Activated gamma-delta T cell treated with anti-CD3 and anti-CD28 coated beads, Interleukin-2, amount 50 U/mL, for 16 hours (primary cell): ENCODE measurements around the gene ARL4C.

ENCODE experiments used
- DNase-seq: peaks from one replicate; pipeline ENCODE4 v3.0.0-alpha.2; 2020; ENCODE audit warnings: low read depth

The ARL4C gene

GRCh38 chr2:234500394-234501006 lies 3.6 kb upstream of the ARL4C start:
- no peak for DNase-seq

DNA sequence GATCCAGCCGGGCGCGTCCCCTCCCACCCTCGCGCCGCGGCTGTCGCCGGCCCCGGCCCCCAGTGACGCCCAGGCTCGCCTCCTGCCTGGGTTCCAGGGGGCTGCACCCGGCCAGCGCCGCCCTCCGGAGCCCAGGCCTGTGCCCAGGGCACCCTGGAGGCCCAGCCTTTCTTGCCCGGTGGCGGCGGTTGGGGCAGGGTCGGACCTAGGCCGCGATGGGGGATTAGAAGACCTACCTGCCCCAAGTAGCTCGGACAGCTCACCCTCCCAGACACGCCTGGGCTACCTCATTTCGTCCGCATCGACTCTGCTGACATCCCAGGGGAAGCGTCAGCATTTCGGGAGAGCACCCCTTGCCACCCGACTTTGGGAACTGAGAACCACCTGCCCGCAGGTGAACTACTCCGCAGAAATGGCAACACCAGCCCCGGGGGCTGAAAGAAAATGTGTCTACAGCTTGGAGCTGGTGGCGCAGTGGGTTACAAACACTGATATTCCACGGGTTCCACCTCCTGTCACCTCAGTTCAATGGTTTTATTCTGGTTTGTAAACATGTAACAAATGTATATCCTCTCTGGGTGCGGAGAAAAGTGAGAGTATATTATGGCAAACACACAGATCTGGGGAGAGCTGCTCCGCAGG lies 834 bp upstream of the ARL4C start:
- DNase-seq: no peak

- DNase-seq: no peak
Observed at GRCh38 chr2:234496055-234496834, 636 bp downstream of the ARL4C start.

DNA sequence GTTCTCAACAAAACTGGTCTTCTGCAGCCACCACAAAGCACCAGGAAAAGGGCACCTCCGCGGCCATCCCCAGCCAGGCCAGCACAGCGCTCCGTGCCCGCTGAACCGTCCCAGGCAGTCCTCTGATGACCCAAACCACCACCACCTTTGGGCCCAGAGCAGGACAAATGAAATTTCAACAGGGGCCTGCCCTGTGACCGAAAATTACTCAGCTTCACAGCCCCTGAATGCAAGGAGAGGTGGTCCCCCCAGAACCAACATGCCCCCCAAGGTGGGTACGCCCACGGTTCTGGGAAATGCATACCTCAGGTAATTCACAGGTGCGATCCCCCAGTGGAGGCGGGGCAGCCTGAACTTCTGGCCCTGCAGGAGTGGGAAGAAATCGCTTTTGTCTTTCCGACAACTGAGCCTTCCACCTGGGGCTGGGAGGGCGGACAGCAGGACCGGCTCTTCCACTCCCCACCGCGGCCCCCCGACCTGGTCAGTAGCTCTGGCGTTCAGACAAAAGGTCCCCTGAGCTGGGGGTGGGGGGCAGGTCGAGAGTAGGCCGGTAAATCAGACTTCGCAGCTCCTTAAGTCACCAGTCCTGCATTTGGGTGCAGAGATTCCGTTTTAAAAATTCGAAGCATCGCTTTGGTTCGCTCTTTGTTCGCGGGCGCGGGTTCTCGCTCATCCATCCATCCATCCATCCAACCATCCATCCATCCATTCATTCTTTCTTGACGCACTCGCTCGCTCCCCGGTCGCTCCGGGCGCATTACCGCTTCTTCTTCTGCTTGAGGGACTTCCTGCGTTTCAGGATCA lies 1.4 kb downstream of the ARL4C start:
- no peak for DNase-seq

- no peak for DNase-seq
Observed at GRCh38 chr2:234494361-234495250, 2.3 kb downstream of the ARL4C start.

- DNase-seq: no peak
Observed at GRCh38 chr2:234493796-234494195, 3.1 kb downstream of the ARL4C start.

GRCh38 chr2:234492717-234493485 lies 4.0 kb downstream of the ARL4C start:
- no peak for DNase-seq

- DNase-seq: no peak
Observed at GRCh38 chr2:234491897-234492296, 5.0 kb downstream of the ARL4C start.

DNA sequence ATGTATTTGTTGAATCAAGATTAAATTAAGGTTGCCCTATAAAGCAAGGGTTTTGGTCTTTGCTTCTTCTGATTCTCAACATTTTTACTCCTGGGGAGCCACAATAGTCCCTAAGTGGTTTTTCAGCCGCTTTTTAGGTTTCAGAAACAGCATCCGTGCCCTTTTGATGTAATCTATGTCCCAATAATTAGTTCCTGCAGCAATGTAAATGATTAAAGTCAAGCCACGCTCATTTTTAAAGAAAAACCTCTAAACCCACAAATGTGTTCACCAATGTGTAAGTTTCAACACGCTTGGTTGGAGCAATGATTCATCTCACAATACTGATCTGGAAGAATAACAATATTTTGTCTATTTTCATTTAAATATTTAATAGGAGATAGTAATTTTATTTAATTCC lies 5.6 kb downstream of the ARL4C start:
- no peak for DNase-seq

GRCh38 chr2:234490271-234491091 lies 6.4 kb downstream of the ARL4C start:
- no peak for DNase-seq

DNA sequence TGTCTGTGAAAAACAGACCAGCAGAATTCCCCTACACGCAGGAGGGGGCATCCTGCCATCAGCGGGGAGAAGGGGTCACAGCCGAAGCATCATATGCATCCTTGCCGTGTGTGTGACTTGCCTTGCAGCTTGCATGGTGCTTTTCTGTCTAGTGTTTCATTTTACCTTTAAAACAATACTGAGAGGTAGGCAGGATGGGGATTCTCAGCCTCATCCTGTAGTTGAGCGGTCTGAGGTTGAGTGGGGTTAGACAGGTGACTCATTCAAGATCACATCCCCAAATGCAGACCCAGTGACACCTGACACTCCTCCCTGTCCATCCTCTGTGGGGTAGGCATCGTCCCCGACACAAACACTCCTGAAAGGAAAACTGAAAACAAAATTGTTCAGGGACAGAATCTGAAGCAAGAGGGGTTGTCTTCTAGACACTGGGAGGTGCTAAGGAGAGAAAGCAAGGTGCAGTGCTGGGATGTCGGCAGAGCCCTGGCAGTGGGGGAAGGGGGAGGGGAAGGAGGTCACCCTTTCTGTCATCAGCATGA lies 7.9 kb downstream of the ARL4C start:
- peak; percentile 57 for DNase-seq

- no peak for DNase-seq
Observed at GRCh38 chr2:234488486-234488885, 8.4 kb downstream of the ARL4C start.

DNA sequence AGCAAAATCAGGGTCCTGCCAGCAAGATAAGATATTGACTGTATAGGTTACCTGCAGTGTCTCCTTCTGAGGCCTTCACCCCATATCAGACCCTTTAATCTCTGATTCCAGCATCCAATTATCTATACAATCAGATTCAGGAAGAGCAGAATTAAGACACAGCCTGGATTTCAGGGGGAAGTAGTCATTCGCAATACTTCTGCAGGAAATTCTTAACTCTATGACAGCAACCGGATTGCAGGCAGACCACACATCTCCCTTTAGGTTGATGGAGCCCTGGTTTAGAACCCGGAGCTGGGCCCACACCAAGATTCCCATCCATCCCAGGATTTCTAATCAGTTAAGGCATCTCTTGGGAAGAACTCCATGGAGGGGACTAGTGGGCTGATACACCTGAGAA lies 9.5 kb downstream of the ARL4C start:
- DNase-seq: no peak

DNA sequence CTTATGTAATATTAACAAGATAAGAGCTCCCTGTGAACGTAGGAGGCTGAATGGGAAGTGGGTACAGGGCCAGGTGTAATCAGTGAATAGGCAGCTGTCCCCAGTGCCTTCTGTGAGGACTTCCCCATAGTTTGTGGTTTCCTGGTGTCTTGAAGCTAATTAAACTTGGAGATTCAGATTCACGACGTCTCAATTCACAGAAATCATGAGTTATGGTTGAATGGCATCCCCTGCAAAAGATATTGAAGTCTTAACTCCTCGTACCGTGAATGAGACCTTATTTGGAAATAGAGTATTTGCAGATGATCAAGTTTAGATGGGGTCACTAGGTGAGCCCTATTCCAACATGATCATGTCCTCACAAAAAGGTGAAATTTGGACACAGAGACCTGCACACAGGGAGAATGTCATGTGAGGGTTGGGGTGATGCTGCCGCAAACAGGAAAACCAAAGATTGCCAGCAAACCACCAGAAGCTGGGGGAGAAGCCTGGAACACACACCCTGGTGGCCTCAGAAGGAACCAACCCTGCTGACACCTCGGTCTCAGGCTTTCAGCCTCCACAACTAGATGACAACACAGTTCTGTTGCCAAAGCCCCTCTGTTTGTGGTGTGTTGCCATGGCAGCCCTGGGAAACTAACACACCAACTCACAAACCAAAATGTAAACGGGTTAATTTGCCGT lies 13.2 kb downstream of the ARL4C start:
- DNase-seq: peak; percentile 74

DNA sequence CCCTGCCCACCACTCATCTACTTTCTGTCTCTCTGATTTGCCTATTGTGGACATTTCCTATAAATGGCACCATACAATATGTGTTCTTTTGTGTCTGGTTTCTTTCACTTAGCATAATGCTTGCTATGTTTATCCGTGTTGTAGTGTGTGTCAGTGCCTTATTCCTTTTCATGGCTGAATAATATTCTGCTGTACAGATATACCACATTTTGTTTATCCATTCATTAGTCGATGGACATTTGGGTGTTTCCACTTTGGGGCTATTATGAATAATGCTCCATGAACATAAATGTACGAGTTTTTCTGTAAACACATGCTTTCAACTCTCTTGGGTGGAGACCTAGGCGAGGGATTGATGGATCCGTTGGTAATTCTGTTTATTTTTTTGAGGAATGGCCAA lies 15.6 kb downstream of the ARL4C start:
- DNase-seq: no peak

DNA sequence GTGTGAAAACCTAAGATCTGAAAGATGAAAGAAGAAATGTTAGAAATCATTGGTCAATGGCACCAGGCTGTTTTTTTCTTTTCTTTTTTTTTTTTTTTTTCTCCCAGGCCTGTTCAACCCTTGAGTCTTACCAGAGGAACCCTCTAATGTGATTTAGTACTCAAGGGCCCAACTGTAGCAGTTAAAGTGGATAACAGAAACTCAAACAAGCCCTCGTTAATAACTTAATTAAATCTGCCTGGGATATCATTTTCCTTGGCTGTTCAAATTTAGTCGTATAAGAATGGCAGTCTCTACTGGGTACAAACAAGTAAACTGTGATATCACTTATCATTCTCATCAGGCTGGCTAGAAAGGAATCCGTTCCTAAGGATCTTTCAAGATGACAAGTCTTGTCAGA lies 16.5 kb downstream of the ARL4C start:
- DNase-seq: no peak

GRCh38 chr2:234479465-234479864 lies 17.4 kb downstream of the ARL4C start:
- DNase-seq: no peak

GRCh38 chr2:234478121-234478858 lies 18.6 kb downstream of the ARL4C start:
- DNase-seq: no peak
